Hindlimb muscle (tissue), 1 donor: ENCODE results near the gene GFOD1. TPM values are rescaled to one million over a fixed set of nuclear protein-coding genes. Genes with fewer than 3 reads are reported as not detected.
"Not testable (repeated sequence)": the region's sequence is repeated elsewhere in the genome, so short reads cannot be mapped to it uniquely, and the experiment has no call there.

ENCODE experiments used
- DNase-seq: peaks from one replicate; pipeline ENCODE4 v3.0.0-alpha.2; 2013
- polyA plus RNA-seq: library from polyadenylated mRNA; unstranded; fragments of 120-200 nt; gene quantifications from one replicate; pipeline ENCODE4 v1.2.1, GENCODE V29; 2013; ENCODE audit not compliant: insufficient read length

Gene GFOD1
- polyA plus RNA-seq, 1 donor, result 3.4 TPM

DNA sequence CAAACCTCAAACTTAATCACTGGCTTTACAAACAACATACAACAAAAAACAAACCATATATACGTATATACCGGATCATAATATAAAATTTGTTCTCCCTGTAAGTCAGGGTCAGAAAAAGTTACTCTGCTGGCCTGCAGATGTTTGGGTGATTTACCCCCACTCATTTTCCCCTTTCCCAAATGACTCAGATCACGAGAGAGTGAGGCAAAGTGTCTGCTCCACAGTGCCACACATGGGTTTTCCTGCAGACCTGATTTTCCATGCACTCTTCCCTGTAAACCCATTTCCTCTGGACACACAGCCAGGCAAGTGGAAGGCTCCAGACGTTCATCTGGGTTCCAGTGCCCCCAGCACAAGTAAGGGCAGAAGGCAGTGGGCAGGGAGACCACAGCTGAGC is 23.5 kb downstream of the GFOD1 start:
- no peak for DNase-seq

DNA sequence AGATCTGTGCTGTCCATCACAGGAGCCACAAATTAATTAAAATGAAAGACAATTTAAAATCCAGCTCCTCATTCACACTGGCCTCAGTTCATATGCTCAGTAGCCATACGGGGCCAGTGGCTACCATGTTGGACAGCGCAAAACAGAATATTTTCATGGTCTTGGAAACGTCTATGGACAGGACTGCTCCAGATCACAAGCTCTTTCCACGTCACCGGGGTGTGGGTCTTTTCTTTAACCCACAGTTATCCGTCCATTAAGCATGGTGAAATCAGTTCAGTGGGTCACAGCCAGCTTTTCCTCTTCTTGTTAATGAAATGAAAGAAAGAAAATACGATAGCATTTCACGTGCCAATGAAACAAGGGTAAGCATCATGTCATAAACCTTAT is 24.1 kb downstream of the GFOD1 start:
- DNase-seq, result no peak

GRCh38 chr6:13462458-13463327 is 24.7 kb downstream of the GFOD1 start:
- DNase-seq, result no peak

DNA sequence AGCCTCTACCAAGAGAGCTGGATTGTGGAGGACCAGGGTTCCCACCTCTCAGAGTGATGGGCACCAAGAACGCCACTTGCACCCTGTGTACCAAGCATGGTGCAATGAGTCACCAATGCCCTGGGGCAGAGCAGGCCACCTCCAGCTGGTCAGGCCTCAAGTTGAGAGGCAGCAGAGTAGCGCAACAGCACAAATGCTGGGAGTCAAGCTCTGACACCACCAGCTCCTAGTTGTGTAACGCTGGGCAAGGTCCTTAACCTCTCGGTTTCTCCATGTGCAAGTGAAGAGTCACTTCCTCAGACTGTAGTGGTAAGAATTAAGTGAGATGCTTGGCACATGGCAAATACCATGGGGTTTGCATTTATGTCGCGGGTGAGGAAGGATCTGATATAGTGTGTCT is 25.6 kb downstream of the GFOD1 start:
- DNase-seq, result no peak

DNA sequence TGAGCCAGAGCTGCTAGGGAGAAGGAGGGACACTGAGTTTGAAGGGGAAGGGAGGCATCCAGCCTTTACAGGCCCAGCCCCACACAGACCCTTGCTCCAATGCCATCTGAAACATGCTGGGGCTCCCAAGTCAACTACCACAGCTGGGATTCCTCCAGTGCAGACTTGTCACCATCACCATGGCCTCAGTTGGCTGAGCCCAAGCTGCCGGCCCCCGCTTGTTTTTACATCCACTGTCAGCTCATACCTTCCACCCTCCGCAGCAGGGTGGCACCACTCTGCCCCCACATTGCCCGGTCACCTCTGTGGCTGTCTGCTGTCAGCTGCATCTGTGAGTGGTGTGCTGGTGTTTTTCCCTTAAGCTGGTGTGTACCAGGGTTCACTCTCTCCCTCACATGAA is 26.1 kb downstream of the GFOD1 start:
- no peak for DNase-seq

DNA sequence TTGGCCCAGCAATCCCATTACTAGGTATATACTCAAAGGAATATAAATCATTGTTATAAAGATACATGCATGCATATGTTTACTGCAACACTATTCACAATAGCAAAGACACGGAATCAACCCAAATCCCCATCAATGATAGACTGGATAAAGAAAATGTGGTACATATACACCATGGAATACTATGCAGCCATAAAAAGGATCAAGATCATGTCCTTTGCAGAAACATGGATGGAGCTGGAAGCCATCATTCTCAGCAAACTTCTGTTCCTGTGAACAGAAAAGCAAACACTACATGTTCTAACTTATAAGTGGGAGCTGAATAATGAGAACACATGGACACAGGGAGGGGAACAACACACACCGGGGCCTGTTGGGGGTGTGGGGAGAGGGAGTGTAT is 27.1 kb downstream of the GFOD1 start:
- DNase-seq, result not testable (repeated sequence)

- DNase-seq, result peak; percentile 34
Measured at GRCh38 chr6:13457577-13457976, 29.8 kb downstream of the GFOD1 start.

DNA sequence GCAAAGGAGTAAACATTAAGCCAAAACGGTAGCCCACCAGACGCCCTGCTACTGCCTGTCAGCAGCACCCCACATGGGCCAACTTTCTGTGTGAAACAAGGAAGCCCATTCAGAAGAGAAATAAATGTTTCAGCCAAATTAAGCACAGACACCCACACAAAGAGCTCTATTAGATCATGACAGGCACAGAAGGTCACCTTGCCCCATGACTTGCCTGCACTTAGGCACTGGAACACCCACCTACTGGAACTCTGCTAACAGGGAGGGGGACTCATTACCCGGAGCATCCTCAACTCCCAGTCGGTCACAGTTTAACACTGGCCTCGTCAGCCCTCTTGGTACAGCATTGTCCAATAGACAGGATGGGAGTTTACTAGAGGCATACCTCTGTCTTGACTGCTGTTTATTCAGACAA is 31.8 kb downstream of the GFOD1 start:
- no peak for DNase-seq

DNA sequence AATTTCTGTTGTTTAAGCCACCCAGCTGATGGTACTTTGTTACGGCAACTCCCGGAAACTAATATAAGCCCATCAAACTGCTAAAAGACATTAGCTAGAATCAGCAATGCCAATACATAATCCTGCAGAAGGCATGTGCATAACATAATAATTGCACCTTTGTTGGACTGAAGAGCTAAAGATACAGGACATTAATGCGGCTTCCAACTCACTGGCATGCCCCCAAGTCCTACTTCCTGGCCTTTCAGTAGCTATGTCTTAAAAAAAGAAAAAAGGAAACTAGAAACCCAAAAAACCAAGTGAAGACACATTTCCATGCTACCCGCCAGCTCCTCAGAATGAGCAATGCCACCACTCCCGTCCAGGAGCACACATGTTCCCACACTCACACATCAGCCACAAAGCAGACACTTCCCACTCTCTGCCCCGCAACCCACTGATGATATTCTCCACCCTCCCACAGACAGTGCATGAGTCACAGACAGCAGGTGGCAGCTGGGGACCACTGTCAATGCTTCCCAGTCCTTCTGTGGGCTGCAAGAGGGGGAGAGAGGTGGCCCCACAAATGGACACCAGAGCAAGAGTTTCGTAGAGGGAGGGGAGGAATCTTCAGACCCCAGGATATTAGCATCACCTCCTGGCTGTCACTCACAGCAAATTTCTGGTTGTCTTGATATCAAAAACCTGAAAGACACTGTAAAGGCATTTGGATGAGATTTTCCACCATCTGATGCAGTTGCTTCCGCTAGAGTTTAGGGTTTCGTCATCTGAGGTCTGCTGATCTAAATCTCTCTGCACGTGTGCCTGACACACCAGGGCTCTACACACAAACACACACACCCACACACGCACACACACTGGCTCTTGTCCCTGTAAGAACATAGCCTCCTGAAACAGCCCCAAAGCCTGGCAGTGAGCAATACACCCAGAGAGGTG is 32.8 kb downstream of the GFOD1 start:
- DNase-seq, result peak; percentile 47

DNA sequence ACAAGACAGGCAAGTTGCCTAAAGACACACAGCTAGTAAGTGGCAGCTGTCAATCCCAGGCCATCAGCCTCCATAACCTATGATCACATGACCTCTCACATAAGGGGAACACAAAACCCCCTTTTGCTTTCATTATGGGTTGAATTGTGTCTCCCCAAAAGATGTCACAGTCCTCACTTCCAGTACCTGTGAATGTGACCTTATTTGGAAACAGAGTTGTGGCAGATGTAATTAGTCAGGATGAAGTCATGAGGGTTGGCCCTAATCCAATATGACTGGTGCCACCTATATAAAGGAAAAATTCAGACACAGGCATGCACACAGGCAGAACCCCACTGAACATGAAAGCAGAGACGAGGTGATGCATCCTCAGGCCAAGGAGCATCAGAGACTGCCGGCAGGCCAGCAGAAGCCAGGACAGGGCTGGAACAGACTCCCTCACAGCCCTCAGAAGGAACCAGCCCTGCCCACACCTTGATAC is 33.6 kb downstream of the GFOD1 start:
- no peak for DNase-seq

DNA sequence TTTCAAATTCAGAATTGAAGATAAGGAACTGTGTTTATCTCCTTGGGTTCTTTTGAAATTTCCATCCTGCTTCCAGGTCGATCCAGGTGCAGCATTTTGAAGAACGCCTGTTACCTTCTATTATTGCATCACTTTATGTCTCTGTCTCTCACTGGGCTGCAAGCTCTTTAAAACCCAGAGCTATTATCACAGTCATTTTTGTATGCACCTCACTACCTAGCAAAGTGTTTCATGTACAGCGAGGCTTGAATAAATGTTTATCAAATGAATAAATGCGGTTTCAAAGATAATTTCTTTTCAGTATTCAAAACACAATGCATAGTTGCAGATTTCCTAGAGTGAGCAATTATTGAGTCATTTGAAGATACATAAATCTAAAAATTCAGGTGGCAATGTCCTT is 34.2 kb downstream of the GFOD1 start:
- DNase-seq, result no peak

- no peak for DNase-seq
Measured at GRCh38 chr6:13452346-13453117, 34.9 kb downstream of the GFOD1 start.

- no peak for DNase-seq
Measured at GRCh38 chr6:13451181-13451895, 36.1 kb downstream of the GFOD1 start.

DNA sequence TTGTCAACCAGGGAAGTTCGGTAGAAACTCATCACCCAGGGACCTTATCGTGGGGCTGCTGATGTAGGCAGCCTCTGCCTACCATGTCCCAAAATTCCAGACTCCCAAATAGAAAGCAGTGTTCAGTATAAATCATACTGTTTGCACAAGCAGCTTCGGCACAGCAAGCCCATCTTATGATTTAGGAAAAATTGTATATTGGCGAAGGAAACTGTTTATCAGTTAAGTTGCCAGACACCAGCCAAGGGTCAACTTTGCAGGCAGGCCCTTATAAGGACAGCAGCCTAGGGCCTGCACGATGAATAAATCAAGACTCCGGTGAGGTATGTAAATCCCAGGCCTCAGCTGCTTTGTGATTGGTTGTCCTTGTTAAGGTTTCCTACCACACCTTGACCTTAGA is 36.8 kb downstream of the GFOD1 start:
- no peak for DNase-seq

- no peak for DNase-seq
Measured at GRCh38 chr6:13447949-13448724, 39.3 kb downstream of the GFOD1 start.

DNA sequence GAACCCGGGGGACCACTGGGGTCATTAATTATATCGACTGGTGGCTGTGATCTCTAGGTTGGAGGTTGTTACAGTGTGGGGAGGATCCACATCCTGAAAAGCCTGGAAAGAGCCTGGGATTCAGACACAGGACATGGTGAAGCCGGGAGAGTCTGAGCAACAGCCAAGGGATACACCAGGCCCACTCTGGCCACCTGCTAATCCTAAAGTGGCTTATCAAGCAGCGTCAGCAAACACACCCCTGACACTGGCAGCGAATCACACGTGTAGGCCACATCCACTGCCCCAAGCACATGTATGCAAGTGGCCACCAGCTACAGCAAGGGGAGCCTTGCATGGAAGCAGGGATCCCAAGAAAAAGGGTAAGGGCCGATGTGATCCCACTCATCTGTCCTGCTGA is 41.0 kb downstream of the GFOD1 start:
- DNase-seq, result no peak

GRCh38 chr6:13445744-13446115 is 41.7 kb downstream of the GFOD1 start:
- no peak for DNase-seq

DNA sequence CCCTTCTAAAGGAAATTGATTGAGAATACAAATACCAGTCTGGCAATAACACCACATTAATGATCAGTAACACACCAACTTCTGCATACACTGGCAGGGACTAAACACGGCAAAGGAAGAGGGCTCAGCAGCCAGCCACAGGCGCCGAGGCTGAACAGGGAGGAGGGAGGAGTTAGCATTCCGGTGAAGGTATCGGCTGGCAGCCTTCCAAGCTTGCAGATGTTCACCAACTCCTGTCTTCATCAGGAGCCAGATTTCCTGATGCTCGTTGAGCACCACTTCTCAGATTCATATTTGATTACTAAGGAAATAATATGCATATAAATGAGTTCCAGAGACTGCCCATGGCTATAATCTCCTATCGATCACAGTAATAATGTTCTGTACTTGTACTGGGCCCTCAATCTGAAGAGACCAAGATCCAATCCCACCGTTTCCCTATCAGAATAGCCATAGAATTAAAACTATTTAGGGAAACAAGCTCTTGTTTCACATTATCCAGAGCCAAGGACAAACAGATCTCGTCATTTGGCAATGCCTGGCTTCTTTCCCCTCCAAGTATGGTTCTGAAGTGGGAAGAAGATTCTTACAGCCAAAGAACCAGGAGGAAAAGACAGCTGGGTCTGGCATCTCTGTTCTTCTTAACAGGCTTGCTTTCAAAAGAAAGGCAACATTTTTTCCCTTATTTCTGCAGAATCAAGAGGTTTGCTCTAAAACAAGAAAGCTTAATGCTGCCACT is 42.2 kb downstream of the GFOD1 start:
- no peak for DNase-seq

DNA sequence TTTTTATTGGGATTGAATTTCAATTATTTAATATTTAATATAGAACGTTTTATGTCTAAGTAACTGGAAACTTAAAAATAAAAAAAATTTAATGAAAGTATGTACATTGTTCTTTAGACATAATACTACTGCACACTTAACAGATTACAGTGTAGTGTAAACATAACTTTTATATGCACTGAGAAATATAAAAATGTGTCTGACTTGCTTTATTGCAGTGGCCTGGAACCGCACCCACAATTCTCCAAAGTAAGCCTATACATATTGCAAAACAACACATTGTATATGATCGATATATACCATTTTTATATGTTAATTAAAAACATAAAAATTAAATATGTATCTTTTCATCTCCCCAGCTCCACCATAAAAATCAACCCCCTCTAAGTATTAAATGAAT is 42.8 kb downstream of the GFOD1 start:
- DNase-seq, result no peak

DNA sequence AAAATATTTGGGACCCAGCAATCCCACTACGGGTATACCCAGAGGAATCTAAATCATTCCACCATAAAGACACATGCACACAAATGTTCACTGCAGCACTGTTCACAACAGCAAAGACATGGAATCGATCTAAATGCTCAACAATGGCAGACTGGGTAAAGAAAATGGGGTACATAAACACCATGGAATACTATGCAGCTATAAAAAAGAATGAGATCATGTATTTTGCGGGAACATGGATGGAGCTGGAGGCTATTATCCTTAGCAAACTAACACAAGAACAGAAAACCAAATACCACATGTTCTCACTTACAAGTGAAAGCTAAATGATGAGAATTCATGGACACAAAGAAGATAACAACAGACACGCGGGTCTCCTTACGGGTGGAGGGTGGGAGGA is 43.4 kb downstream of the GFOD1 start:
- not testable (repeated sequence) for DNase-seq
